ENCODE results near the gene OR52K1.

The OR52K1 gene

DNA sequence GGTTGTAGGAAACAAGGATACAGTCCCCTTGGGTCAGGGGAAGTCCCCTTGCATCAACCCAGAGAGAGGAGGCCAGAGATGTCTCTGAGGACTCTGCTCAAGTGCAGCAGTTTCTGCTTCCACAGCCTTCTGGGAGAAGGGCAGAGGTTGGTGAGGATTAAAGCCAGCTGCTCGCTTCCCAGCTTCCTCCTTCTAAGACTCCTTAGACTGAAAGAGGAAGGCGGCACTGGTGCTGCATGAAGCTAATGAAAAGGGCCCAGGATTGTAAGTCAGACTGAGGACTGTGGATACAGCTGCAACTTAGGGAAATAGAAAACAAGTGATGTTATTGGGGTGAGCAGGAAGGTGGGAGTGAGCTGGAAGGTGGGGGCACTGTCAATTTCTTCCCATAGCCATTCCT lies at the start of gene OR52K1:
Gene OR52K1, plus strand, starts transcription at position 202 of the 400 bp plus-strand sequence. CDS start 6,255 bp downstream, outside the sequence.
- CTCF ChIA-PET: interaction anchor here (1.0 kb wide), 1 partner anchor 296 kb away, joined by 3 read pairs; no protein-coding TSS in a partner anchor
- no peak for TF ChIP-seq CTCF (IDR thresholded peaks at IDR 0.05; ENCODE audit: insufficient read depth, low read length, missing control alignments)
- H3K4me3 ChIP-seq (ENCODE audit: low read depth, low read length): no peak within 1 kb of the TSS
- POLR2A ChIA-PET: no interaction called here
- DNase-seq (ENCODE audit: low read depth, low spot score): no peak

DNA sequence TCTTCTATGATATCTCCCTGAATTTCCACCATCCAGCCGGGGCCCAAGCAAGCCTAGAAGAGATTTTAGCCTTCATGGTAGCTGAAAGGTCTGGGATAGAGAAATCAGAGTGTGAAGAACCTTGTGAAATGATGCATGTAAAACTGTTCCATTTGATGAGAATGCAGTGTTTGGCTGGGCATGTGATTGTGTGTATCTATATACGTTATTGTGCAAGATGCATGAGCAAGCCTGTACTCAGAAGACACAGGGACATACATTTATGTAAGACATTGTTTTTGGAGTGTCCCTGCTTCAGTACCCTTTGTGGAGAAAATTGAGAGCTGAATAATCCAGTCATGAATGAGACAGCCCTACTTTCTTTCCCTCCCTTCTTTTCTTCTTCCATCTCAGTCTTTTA lies 48.6 kb upstream of the OR52K1 start:
- CTCF ChIA-PET: no interaction called here

GRCh38 chr11:4436411-4436810 lies 46.0 kb upstream of the OR52K1 start:
- H3K4me3 ChIP-seq (ENCODE audit: low read depth, low read length): no peak overlapping the region
- ChIA-PET CTCF (no interaction called here), POLR2A (no interaction called here)
- no peak for TF ChIP-seq CTCF (IDR thresholded peaks at IDR 0.05; ENCODE audit: insufficient read depth, low read length, missing control alignments)
- DNase-seq (ENCODE audit: low read depth, low spot score): no peak

More for the DNA sequence above, 48.6 kb upstream of the OR52K1 start:
- no peak for TF ChIP-seq CTCF (IDR thresholded peaks at IDR 0.05; ENCODE audit: insufficient read depth, low read length, missing control alignments)
- DNase-seq (ENCODE audit: low read depth, low spot score): no peak
- no peak overlapping the region for H3K4me3 ChIP-seq (ENCODE audit: low read depth, low read length)
- POLR2A ChIA-PET: no interaction called here

GRCh38 chr11:4441515-4441914 lies 40.9 kb upstream of the OR52K1 start:
- POLR2A ChIA-PET: no interaction called here
- no peak overlapping the region for H3K4me3 ChIP-seq (ENCODE audit: low read depth, low read length)
- TF ChIP-seq CTCF (IDR thresholded peaks at IDR 0.05; ENCODE audit: insufficient read depth, low read length, missing control alignments): no peak
- CTCF ChIA-PET: no interaction called here
- DNase-seq (ENCODE audit: low read depth, low spot score): no peak

DNA sequence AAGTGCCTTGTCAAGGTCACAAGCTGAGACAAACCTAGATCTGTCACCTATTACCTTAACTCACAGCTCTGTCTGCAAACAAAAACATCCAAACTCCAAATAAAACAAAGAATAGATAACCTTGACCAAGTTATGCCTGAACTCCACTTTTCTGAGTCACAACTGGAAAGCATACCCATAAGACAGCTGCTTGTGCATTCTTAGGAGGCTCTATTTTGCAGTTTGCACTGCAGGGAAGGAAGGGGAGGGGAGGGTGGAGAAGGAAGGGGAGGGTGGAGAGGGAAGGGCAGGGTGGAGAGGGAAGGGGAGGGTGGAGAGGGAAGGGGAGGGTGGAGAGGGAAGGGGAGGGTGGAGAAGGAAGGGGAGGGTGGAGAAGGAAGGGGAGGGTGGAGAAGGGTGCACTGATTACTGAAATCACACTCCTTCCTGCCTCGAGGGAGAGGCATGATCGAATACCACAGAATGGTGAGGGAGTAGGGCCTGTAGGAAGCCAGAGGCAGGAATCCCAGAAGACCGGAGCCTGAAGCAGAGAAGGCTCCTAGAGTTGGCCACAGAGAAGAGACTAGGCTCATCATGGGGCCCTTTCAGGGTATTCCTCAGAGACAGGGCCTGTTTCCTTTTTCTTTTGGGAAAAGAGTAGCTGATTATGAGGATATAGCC lies 39.1 kb upstream of the OR52K1 start:
- no peak for TF ChIP-seq CTCF (IDR thresholded peaks at IDR 0.05; ENCODE audit: insufficient read depth, low read length, missing control alignments)
- ChIA-PET CTCF (no interaction called here), POLR2A (no interaction called here)
- no peak for DNase-seq (ENCODE audit: low read depth, low spot score)
- no peak overlapping the region for H3K4me3 ChIP-seq (ENCODE audit: low read depth, low read length)

DNA sequence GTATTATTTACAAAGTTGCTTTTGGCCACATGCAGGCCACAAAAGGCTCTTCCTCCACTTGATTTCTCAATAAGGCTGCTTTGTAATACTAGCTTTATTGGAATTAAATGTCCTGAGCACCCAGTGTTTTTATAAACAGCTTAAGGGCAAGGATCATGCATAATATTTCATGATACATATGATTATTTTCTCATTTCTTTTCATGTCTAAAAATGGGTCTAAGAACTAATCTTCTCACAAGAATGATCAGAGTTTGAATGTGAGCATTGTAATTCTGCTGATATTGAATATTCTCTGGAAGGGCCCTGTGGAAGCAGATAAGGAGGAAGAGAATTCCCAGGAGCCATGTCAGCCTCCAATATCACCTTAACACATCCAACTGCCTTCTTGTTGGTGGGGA lies 33.5 kb upstream of the OR52K1 start, which contains the start of gene OR52K2:
Gene OR52K2, plus strand, starts transcription at position 301 of the 400 bp plus-strand sequence. Its CDS starts 45 bp downstream, at position 346.
- no peak within 1 kb of the TSS for H3K4me3 ChIP-seq (ENCODE audit: low read depth, low read length)
- no peak for DNase-seq (ENCODE audit: low read depth, low spot score)
- no peak for TF ChIP-seq CTCF (IDR thresholded peaks at IDR 0.05; ENCODE audit: insufficient read depth, low read length, missing control alignments)
- POLR2A ChIA-PET: no interaction called here
- CTCF ChIA-PET: no interaction called here

Measured in AG04449 (cell line).